Left cardiac atrium (tissue), 4 donors: ENCODE data around the gene ZNF609. TPM values are rescaled to one million over a fixed set of nuclear protein-coding genes. Genes with fewer than 3 reads are reported as not detected.

Experiments used
- ATAC-seq, 2 donors: fragments of 200-7000 bp; cut with Tn5 transposase; one replicate each; pipeline ENCODE4 v1.9.1; 2020; ENCODE audit warnings: mild to moderate bottlenecking in 2 of 2, moderate library complexity in 2 of 2
- DNase-seq: peaks from one replicate; pipeline ENCODE4 v3.0.0-alpha.2; 2020
- intact Hi-C, 2 donors: fragments of 100-400 bp; cut with DNase I; formaldehyde crosslinking; loops; one replicate each; pipeline versions ENCODE4 v1.14.1 to v1.15.1; 2022 to 2023
- total RNA-seq, 2 donors: library from RNA; stranded (reverse); fragmentation: NEBNext Ultra II Directional; extraction: Animal tissue kit (Norgen Biotek cat#: 25700); gene quantifications; one replicate each; pipeline ENCODE4 v1.2.1, GENCODE V29; 2021
- donor health status: DM: no; HTN: yes; CAD: no.
- donor health status: DM: no; HTN: yes; CAD: no; lungs with severe emphysema.
- donor health status: DM: yes; HTN: yes; CAD: no.
- donor health status: Dilated cardiomyopathy.

The ZNF609 gene
- total RNA-seq, 2 donors from 2014 or later: 17.5 to 18.1 TPM

DNA sequence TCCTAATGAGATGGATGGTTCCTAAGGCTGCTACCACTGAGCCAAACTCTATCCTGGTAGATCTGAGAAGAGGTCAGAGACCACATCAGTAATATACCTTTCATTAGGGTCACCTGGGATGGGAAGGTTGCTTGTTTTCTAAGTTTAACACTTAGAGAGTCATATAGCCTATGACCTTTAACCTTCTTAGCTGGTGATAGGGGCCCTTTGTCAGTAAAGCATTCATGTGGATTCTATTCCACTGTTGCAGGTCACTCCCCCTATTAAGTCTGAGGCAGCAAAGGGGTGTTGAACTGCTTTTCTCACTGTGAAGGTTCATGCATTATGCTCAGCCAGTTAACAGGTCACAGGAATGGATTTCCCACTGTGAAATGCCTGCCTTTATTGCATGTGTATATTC is 6.1 kb upstream of the ZNF609 start:
- no peak for DNase-seq
- intact Hi-C loops: no loop called here
- ATAC-seq: no peak

DNA sequence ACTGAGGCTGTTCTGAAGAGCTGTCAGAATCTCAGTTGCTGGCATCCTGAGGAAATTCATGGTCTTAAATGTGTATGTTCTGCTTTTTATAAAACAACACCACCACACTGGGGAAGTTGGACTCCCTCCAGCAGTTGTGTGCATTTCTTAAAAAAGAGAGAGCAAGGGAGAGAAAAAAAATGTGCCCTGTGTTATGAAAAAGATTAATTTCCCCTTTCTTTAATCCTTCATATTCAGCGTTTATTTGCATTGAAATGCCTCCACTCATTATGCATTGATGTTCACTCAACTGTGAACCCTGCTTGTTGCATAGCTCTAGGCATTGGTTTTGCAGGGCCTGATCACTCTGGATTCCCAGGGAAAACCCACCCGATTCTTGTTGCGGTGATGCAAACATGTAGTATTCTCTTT is 4.4 kb upstream of the ZNF609 start:
- no peak for DNase-seq
- intact Hi-C loops: no loop called here
- no peak for ATAC-seq

DNA sequence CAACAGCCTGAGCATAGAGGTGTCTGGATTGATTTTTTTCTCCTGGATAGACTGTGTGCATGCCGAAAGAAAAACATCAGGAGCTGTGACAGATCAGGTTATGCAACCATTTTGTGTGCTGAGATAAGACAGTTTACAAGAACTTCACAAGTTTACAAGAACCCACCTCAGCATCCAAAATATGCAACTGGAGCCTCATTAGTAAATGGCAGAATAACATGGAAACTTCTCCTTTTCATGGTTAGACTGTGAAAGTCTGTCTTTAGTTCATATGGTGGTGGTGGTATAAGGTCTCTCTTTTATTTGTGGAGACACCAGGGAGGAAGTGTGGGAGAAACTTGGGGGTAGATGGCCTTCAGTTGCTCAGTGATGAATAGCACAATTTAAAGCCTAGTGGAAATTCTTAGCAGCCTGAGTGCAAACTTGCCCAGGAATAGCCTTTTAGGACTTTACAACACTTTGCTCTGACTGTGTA is 3.7 kb upstream of the ZNF609 start:
- ATAC-seq (no peak), DNase-seq (no peak)
- intact Hi-C loops: no loop called here

DNA sequence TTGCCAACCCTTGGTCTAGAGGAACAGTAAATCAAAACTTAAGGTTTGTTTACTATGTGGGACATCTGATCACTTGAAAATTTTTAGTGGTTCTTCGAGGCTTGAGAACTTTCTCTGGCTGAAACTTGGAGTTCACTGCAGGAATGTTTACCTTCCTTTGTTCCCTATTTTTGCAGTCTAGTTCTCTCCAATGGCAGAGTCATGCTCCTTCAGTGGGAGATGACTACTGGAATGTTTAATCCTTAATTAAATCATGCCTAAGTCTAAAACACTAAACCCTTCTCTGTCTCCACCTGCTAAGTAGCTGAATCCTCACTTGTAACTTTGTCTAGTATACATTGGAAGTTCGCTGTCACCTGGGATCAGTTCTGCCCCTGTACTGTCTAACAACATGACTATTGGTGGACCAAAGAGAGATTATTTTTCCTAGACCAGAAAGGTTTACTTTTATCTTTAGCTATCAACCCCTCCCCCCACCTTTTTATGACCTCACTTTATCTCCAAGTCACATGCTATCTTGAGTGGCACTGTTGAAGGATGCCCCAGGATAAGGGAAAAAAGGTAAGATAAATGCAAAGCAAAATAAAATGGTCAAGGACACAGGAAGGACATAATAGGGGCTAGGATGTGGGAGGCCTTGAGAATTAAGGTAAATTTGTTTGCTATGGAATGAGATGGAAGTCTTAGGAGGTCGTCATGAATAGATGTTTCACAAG is 1.2 kb upstream of the ZNF609 start:
- ATAC-seq (no peak), DNase-seq (no peak)
- intact Hi-C loops: no loop called here

DNA sequence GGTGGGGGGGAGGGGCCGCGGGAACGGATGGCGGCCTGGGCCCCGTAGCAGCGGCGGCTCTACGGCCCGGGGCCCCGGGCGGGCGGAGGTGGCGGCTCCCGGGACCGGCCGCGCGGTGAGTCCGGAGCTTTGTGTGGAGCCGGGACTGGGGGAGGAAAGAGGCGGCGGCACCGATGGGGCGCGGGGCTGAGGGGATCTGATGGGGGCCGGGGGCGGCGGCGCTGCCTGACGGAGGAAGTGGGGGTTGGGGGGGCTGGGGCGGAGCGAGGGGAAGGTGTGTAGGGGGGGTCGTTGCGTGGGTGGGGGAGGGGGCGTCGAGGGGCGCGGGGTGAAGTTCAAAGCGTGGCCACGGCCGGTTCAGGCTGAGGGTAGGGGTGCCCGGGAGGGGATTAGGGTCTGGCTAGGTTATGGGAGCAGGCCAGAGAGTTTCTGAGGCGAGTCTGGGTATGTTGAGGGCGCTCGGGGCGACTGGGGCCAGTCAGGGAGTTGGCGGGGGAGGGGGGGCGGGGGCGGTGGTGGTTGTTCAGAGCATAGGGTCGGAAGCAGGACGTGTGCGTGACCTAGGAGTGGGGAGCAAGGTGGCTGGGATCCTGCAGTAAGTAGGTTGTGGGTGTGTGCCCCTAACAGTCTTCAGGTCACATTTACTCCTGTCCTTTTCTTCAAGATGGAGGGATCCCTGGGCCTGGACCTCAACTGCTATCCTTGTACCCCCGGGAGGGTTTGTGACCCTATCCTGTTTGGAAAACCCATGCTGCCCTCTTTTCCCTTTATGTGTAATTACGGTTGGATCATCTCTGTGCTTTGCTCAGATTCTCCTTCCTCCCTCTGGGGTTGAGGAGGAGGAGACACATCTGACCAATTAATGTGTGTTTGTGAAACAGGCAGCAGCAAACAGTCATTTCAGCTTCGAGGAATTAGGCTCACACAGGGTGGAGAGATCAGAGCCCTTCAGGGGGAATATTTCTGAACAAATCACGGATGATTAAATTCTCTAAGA is 644 bp downstream of the ZNF609 start:
- ATAC-seq: peak; percentile 68 to 78
- intact Hi-C loops: loop anchor here in 1 of 2 donors (10.0 kb wide), 1 partner anchor 174 kb away; no protein-coding TSS in a partner anchor
- no peak for DNase-seq

DNA sequence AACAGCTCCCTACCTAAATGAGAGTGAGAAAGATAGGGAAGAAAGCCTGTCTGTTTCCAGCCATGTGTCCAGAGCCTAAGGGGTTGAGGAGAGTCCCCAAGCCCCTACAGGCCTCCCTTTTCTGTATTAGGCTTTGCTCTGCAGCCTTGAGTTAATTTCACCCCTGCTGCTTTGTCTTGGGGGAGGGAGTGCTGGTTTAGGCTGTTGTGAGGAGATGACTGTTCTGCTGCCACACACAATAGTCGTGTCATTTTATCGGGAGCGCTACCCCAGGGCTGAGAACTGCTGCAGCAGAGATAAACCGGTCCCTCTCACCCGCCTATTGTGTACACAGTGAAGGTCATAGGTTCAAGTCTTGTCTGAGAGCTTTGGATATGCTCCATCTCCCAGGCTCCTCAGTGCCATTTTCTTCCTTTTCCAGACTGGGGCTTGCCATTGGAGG is 1.4 kb downstream of the ZNF609 start:
- DNase-seq: no peak
- intact Hi-C loops: loop anchor here in 1 of 2 donors (10.0 kb wide), 1 partner anchor 173 kb away; no protein-coding TSS in a partner anchor
- ATAC-seq: peak; percentile 2 to 14

DNA sequence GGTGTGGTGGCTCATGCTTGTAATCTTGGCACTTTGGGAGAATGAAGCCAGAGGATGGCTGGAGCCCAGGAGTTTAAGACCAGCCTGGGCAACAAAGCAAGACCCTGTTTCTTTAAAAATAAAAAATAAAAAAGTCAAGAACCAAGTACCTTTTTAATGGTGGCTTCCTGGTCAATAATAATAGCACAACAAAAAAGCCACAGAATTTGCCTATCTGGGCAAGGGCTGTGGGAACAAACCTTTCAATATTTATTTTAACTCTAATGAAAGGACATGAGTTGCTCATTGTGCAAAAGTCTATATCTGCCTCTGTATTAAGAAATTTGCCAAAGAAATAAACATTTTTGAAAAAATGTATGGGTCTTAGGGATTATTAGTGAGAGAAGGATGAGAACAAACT is 2.1 kb downstream of the ZNF609 start:
- intact Hi-C loops: loop anchor here in 1 of 2 donors (10.0 kb wide), 1 partner anchor 172 kb away; no protein-coding TSS in a partner anchor
- no peak for ATAC-seq

DNA sequence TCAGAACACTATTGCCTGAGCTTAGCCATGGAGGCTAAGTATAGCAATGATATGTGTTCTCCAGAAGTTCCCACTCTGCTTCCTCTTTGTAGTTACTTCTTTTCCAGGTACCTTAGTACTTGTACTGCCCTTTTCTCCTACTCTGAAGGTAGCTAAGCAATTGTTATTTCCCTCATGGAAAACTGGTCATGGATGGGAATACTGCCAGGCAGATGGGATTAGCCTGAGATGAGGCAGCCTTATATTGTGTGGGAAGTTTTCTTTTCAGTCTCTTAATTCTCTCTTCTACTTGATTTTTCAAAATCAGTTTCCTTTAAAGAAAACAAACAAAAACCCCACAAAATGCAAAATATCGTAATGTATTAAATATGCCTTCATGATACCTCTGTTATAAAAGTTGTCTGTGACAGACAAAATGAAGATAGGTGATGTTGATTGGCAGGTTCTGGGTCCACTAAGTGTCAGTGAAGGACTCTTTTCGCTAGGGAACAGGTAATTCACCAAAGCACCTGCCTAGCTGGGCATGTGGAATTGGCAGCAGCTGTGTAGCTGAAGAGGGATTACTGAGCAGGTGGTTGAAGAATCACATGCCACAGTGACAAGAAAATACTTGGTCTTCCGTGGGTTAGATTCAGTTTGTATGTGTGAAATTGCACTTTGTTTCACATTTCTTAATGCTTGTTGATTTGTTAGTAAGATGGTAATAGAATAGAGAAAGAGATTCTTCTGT is 4.1 kb downstream of the ZNF609 start:
- intact Hi-C loops: loop anchor here in 1 of 2 donors (10.0 kb wide), 1 partner anchor 170 kb away; no protein-coding TSS in a partner anchor
- ATAC-seq (no peak), DNase-seq (no peak)

More for the DNA sequence above, 2.1 kb downstream of the ZNF609 start:
- DNase-seq: no peak

DNA sequence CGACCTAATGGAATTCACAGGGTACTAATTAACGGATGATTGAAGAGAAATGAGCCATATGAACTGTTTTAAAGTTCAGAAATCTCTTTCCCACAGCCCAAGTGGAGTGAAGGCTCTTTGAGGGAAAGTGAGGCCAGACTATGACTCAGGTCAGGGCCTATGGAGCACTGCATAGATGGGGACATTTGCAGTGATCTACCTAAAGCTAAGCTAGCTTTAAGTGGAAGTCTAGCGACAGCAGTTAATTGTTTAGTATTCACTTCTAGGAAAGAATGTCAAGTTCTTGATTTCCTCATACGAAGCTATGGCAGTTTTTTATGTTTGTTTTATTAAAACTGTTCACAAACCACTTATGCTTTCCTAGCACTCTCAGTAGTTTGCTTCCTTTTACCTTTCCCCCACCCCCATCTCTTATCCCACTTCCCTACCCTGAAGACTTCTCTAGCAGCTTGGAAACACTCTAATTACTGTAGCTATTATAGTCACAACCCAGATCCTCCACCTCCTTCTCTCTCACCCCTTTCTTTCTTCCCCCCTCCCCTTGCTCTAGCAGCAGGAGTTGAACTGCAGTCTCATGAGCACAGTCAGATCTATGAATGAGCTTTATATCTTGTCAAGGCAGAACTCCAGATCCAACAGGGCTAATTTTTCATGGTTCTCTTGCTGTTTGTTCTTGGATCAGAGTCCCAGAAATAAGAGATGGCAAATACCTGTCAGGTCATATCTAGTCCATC is 6.2 kb downstream of the ZNF609 start:
- no peak for ATAC-seq
- DNase-seq: no peak
- intact Hi-C loops: loop anchor here in 1 of 2 donors (10.0 kb wide), 1 partner anchor 168 kb away; no protein-coding TSS in a partner anchor

DNA sequence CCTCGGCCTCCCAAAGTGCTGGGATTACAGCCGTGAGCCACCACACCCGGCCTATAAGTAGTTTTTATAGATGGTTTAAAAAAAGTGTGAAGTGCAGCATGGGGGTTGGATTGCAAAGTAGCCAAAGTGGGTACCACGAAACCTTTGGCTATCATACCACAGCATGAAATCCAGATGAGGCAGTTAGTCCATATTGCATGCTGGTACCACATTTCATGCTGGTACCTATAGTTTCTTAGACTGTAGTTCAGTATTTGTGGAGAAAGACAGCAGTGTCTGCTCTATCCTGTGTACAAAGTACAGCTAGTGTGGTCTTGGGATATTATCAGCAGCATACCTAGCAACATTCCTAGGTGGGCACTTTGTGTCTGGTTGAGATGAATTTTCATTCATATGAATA is 11.8 kb downstream of the ZNF609 start:
- no peak for DNase-seq
- intact Hi-C loops: no loop called here
- ATAC-seq: no peak

DNA sequence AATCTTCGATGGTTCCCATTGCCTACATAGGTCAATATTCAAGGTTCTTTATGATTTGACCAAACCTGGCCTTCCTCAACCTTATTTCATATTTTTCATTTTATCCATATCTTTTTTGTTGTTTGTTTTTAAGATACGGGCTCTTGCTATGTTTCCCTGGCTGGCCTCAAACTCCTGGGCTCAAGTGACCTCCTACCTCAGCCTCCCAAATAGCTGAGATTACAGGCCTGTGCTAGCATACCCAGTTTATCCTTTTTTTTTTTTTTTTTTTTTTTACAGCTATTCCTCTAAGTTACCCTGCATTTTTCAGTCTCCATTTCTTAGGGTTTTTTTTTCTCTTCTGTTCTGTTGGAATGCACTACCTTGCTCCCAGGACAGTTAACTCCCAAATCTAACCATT is 14.5 kb downstream of the ZNF609 start:
- intact Hi-C loops: no loop called here
- DNase-seq (no peak), ATAC-seq (no peak)

DNA sequence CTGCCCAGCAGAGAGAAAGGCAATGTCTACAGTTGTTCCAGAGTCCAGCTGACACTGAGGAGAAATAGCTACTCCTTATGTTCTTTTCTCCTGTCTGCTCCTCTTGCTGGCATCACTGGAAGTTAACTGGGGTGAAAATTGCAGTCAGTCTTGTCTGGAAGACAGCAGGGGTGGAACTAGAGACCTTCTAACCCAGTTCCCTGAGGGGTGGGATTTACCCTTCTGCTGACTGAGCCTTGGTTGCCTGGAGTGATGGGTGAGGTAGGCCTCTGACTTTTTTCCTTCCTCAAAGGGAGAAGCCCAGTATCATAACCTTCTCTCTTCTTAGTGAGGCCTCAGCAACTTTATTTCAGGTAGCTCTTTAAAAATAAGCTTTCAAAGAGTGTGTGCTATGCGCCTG is 16.2 kb downstream of the ZNF609 start:
- DNase-seq: no peak
- ATAC-seq: no peak
- intact Hi-C loops: no loop called here

DNA sequence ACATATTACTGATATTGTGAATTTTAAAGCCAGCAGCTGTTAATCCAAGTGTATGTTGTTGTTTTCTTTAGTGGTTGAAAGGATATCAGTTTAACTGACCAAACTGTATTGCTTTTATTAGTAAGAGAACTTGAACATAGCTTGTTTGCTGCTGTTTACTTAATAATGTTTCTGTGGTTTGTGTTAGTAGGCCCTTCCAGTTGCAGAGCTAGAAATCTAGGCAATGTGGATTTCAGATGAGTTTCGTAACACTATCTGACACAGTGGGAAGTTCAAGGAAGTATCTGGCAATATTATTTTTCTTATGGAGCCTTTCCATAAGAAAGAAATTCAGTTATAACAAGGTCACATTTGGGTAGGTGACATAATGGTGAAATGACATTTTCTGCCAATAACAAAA is 18.5 kb downstream of the ZNF609 start:
- DNase-seq: no peak
- ATAC-seq: peak in 1 of 2 donors; percentile 38
- intact Hi-C loops: no loop called here

DNA sequence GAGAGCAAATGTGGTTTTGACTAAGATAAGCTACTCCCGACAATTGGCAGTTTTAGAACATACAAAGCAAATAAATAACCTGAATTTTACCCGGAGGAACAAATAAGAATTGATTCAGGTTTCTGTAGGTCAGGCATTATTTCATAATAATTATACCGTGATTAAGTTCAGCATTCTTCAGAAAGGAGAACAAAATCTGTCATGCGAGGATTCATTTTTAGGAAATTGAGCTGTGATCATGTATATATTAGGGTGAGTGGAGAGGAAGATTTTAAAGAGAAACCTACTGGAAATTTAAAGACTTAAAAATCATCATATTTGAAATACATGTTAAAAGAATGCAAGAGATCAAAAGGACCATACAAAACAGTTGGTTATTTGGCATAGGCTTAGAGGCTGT is 20.5 kb downstream of the ZNF609 start:
- intact Hi-C loops: no loop called here

DNA sequence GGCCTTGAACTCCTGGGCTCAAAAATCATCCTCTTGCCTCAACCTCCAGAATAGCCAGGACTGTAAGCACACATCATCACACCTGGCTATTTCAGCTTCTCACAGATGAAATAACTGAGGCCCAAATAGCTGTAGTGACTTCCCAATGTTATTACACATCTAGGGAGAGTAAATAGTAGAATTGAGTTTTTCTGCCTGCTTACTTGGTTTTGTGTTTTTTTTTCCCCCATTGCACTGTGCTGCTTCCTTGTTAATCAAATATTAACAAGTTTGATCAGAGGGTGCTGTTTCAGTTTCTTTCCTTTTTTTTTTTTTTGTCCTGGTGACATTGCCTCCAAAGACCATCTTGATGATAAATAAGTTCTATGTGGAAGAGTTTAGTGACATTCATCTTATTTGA is 23.4 kb downstream of the ZNF609 start:
- DNase-seq (no peak), ATAC-seq (no peak)
- intact Hi-C loops: no loop called here

More for the DNA sequence above, 20.5 kb downstream of the ZNF609 start:
- no peak for DNase-seq
- ATAC-seq: no peak

DNA sequence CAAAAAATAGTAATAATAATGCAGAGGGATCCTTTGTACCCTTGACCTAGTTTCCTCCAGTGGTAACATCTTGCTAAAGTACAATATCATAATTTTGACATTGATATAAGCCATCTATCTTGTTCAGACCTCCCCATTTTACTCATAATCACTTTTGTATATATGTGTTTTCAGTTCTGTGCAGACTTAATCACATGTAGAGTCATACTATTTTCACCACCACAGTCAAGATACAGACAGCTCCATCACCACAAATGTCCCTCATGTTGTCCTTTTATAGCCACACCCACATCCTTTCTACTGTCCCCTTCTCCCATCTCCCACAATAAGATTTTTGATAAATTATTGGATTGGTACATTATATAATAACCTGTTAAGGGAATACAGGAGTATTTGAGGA is 25.4 kb downstream of the ZNF609 start:
- ATAC-seq (no peak), DNase-seq (no peak)
- intact Hi-C loops: no loop called here

DNA sequence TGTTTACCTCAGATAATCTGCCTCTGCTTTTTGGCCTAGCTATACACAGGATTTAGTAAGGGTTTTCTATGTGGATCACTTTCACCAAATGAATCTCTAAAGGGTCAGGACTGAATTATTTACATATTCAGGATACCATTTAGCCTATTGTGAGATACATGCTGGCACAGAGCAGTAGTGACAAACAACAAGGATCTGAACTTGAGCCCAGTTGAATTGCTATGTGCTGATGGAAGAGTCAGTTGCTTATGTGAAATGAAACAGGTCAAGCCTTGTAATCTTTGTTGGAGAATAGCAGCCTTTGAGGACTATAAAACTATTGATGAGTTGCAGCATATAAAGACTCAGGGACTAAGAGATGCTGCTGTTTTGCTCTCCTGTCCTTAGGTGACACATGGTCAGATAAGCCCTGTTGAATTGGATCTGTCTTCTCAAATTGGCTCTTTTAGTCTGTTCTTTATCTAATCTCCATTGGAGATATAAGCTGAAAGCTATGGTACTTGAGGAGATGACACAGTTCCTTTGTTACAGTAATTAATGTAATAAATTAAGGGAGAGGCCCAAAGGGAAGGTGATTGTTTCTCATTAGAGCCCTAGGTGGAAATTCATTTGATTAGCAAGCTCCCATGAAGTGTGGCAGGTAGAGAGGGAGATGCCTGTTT is 30.4 kb downstream of the ZNF609 start:
- no peak for ATAC-seq
- intact Hi-C loops: no loop called here
- DNase-seq: no peak

DNA sequence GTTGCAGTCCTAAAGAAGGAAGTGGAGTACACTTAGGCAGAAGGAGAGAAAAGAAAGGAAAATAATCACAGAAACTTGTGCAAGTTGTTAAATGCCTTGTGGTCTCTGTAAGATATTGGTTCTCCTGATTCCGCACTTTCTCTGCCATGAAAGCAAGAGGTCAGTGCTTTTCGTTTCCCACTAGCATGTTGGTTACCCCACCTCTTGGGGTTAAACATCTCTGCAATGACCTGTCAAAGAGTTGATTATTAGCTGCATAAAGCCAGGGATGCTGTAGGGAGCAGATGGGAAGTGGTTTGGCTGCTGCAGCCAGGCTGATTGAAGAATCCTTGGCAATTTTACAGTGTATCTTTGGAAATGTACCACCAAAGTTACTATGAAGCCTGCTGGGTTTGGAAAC is 33.3 kb downstream of the ZNF609 start:
- ATAC-seq (no peak), DNase-seq (no peak)
- intact Hi-C loops: no loop called here
